Naive thymus-derived CD8-positive, alpha-beta T cell (primary cell): ENCODE measurements around the gene RAP1GAP2. TPM values are rescaled to one million over a fixed set of nuclear protein-coding genes. Genes with fewer than 3 reads are reported as not detected.
"Not testable (repeated sequence)": the region's sequence is repeated elsewhere in the genome, so short reads cannot be mapped to it uniquely, and the experiment has no call there.

Experiments used
- ATAC-seq, 2 donors: fragments of 150-1000 bp; cut with Tn5 transposase in 1 of 2; sonication (Bioruptor Pico), chemical (Tn5 transposase) in 1 of 2; 1 replicate in 1 of 2; 2 replicates in 1 of 2; pipeline ENCODE4 v1.10.0; 2021; ENCODE audit warnings: mild to moderate bottlenecking in 2 of 2, moderate library complexity in 2 of 2
- POLR2A ChIA-PET: fragments of 350-600 bp; sonication (Branson Sonifier 250); formaldehyde crosslinking; loops from one replicate; lab custom pipeline; 2021; ENCODE audit warnings: antibody characterized with exemption; lab: Charles Lee
- DNase-seq, 10 donors: peaks; one replicate each; pipeline versions ENCODE4 v3.0.0 to v3.0.0-alpha.2; 2020 to 2022
- H3K27ac Mint-ChIP-seq, 10 donors: one replicate each; pipeline ENCODE4 v1.8.0; 2020 to 2022; ENCODE audit warnings: mild to moderate bottlenecking in 10 of 10, mixed read lengths in 10 of 10, moderate library complexity in 4 of 10, inconsistent platforms in 1 of 10
- H3K27me3 Mint-ChIP-seq, 5 donors: one replicate each; pipeline ENCODE4 v1.8.0; 2021 to 2022; ENCODE audit warnings: mixed read lengths in 5 of 5
- H3K36me3 Mint-ChIP-seq, 3 donors: one replicate each; pipeline ENCODE4 v1.8.0; 2020 to 2022; ENCODE audit warnings: mixed read lengths in 3 of 3, mild to moderate bottlenecking in 2 of 3, inconsistent platforms in 1 of 3
- H3K4me1 Mint-ChIP-seq, 4 donors: one replicate each; pipeline ENCODE4 v1.8.0; 2021 to 2022; ENCODE audit warnings: mixed read lengths in 4 of 4
- H3K4me3 Mint-ChIP-seq, 10 donors: one replicate each; pipeline ENCODE4 v1.8.0; 2020 to 2022; ENCODE audit warnings: mild to moderate bottlenecking in 10 of 10, mixed read lengths in 10 of 10, moderate library complexity in 6 of 10, inconsistent platforms in 1 of 10
- H3K9me3 Mint-ChIP-seq, 9 donors: one replicate each; pipeline ENCODE4 v1.8.0; 2020 to 2022; ENCODE audit warnings: mixed read lengths in 9 of 9, mild to moderate bottlenecking in 3 of 9, inconsistent platforms in 1 of 9, moderate library complexity in 1 of 9
- polyA plus RNA-seq, 3 donors: library from polyadenylated mRNA; unstranded; fragments of 300-500 nt; fragmentation: Illumina TruSeq; gene quantifications; one replicate each; pipeline ENCODE4 v1.2.3, GENCODE V29; 2021
- total RNA-seq, 8 experiments: library from RNA in 2 of 8; stranded (reverse) in 2 of 8; gene quantifications; one replicate each; pipeline ENCODE4 v1.2.3 and lab custom pipeline; 2021 to 2026

Gene RAP1GAP2
- total and polyA plus RNA-seq, 5 experiments from 2014 or later = 0.44 to 1.6 (median 1.3) TPM

DNA sequence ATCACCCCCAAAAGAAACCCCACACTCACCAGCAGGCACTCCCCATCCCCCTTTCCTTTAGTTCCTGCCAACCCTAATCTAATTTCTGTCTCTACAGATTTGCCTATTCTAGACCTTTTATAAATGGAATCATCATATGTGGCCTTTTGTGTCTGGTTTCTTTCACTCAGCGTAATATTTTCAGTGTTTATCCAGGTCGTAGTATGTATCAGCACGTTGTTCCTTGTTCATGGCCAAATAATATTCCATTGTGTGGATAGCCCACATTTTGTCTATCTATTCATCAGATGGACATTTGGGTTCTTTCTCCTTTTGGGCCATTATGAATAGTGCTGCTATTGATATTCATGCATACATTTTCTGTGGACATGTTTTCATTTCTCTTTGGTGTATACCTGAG is 193.6 kb downstream of the RAP1GAP2 start:
- no peak for DNase-seq
- ATAC-seq = no peak
- peaks cover 0 to 31% (median 14%) of the 10 kb centered on the region in 3 donors for H3K36me3 Mint-ChIP-seq
- H3K4me3 Mint-ChIP-seq = no peak overlapping the region
- H3K9me3 Mint-ChIP-seq = no peaks in the 10 kb centered on the region
- no peak overlapping the region for H3K27ac Mint-ChIP-seq
- POLR2A ChIA-PET = interaction anchor here (0.8 kb wide), 1 partner anchor 80 kb away, joined by 3 read pairs; no protein-coding TSS in a partner anchor
- peaks cover 0 to 5% (median 2%) of the 10 kb centered on the region in 4 donors for H3K4me1 Mint-ChIP-seq
- H3K27me3 Mint-ChIP-seq = peaks cover 0 to 2% (median 0%) of the 10 kb centered on the region in 5 donors

GRCh38 chr17:2990396-2990795 is 194.2 kb downstream of the RAP1GAP2 start:
- no peaks in the 10 kb centered on the region for H3K9me3 Mint-ChIP-seq
- no peaks in the 10 kb centered on the region for H3K27me3 Mint-ChIP-seq
- no peak overlapping the region for H3K4me3 Mint-ChIP-seq
- DNase-seq = no peak
- peaks cover 0 to 5% (median under 1%) of the 10 kb centered on the region in 4 donors for H3K4me1 Mint-ChIP-seq
- peaks cover 0 to 27% (median 11%) of the 10 kb centered on the region in 3 donors for H3K36me3 Mint-ChIP-seq
- peak overlapping the region in 1 of 10 donors; percentile 67 for H3K27ac Mint-ChIP-seq
- ATAC-seq = no peak
- POLR2A ChIA-PET = no interaction called here

GRCh38 chr17:2991396-2992180 is 195.3 kb downstream of the RAP1GAP2 start:
- POLR2A ChIA-PET, H3K27ac Mint-ChIP-seq, H3K27me3 Mint-ChIP-seq, H3K9me3 Mint-ChIP-seq, H3K4me1 Mint-ChIP-seq, H3K4me3 Mint-ChIP-seq, ATAC-seq, DNase-seq: not testable (repeated sequence)
- H3K36me3 Mint-ChIP-seq = peaks cover 0 to 19% (median 13%) of the 10 kb centered on the region in 3 donors

GRCh38 chr17:2994441-2994840 is 198.2 kb downstream of the RAP1GAP2 start:
- Mint-ChIP-seq H3K36me3 (peaks cover 0 to 26% (median 3%) of the 10 kb centered on the region in 3 donors), H3K27me3 (no peaks in the 10 kb centered on the region), H3K4me3 (no peak overlapping the region), H3K27ac (no peak overlapping the region), H3K9me3 (no peaks in the 10 kb centered on the region), H3K4me1 (peaks cover 0 to 5% (median under 1%) of the 10 kb centered on the region in 4 donors)
- no peak for ATAC-seq
- POLR2A ChIA-PET = no interaction called here
- no peak for DNase-seq

- POLR2A ChIA-PET = no interaction called here
- Mint-ChIP-seq H3K4me3 (no peak overlapping the region), H3K27ac (peak overlapping the region in 1 of 10 donors; percentile 90), H3K9me3 (no peaks in the 10 kb centered on the region), H3K36me3 (peaks cover 0 to 23% (median 3%) of the 10 kb centered on the region in 3 donors), H3K4me1 (peaks cover 0 to 1% (median under 1%) of the 10 kb centered on the region in 4 donors), H3K27me3 (no peaks in the 10 kb centered on the region)
- ATAC-seq = no peak
- no peak for DNase-seq
Observed at GRCh38 chr17:2995377-2995776, 199.1 kb downstream of the RAP1GAP2 start.

GRCh38 chr17:2995886-2996809 is 199.9 kb downstream of the RAP1GAP2 start:
- H3K9me3 Mint-ChIP-seq = no peaks in the 10 kb centered on the region
- DNase-seq (no peak), ATAC-seq (no peak)
- no peaks in the 10 kb centered on the region for H3K27me3 Mint-ChIP-seq
- peak overlapping the region in 1 of 10 donors; percentile 18 for H3K27ac Mint-ChIP-seq
- peaks cover 0 to 22% (median 3%) of the 10 kb centered on the region in 3 donors for H3K36me3 Mint-ChIP-seq
- no peaks in the 10 kb centered on the region for H3K4me1 Mint-ChIP-seq
- no peak overlapping the region for H3K4me3 Mint-ChIP-seq
- POLR2A ChIA-PET = no interaction called here

GRCh38 chr17:2996810-2997670 is 200.8 kb downstream of the RAP1GAP2 start:
- H3K27me3 Mint-ChIP-seq = no peaks in the 10 kb centered on the region
- no peak for DNase-seq
- no peak overlapping the region for H3K4me3 Mint-ChIP-seq
- H3K4me1 Mint-ChIP-seq = peaks cover 0 to 5% (median 1%) of the 10 kb centered on the region in 4 donors
- no peak for ATAC-seq
- H3K27ac Mint-ChIP-seq = no peak overlapping the region
- H3K36me3 Mint-ChIP-seq = peaks cover 0 to 16% (median 3%) of the 10 kb centered on the region in 3 donors
- POLR2A ChIA-PET = interaction anchor here (0.7 kb wide), 1 partner anchor 66 kb away, joined by 3 read pairs; no protein-coding TSS in a partner anchor
- H3K9me3 Mint-ChIP-seq = no peaks in the 10 kb centered on the region

DNA sequence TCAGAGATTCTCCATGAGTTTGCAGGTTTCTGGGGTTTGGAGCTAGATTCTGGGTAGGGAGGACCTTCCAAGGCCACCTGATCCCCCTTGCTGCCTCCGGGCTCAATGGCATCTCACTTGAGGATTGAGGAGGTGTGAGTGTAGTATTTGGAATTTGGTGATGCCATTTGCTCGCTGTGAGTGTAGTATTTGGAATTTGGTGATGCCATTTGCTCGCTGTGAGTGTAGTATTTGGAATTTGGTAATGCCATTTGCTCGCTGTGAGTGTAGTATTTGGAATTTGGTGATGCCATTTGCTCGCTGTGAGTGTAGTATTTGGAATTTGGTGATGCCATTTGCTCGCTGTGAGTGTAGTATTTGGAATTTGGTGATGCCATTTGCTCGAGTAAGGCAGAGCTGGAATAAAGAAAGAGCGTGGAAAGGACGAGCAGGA is 202.2 kb downstream of the RAP1GAP2 start:
- Mint-ChIP-seq H3K36me3 (peaks cover 0 to 10% (median 3%) of the 10 kb centered on the region in 3 donors), H3K4me1 (peaks cover 7 to 20% (median 15%) of the 10 kb centered on the region in 4 donors)
- DNase-seq, H3K4me3 Mint-ChIP-seq, POLR2A ChIA-PET, H3K27ac Mint-ChIP-seq, H3K9me3 Mint-ChIP-seq, ATAC-seq, H3K27me3 Mint-ChIP-seq: not testable (repeated sequence)

DNA sequence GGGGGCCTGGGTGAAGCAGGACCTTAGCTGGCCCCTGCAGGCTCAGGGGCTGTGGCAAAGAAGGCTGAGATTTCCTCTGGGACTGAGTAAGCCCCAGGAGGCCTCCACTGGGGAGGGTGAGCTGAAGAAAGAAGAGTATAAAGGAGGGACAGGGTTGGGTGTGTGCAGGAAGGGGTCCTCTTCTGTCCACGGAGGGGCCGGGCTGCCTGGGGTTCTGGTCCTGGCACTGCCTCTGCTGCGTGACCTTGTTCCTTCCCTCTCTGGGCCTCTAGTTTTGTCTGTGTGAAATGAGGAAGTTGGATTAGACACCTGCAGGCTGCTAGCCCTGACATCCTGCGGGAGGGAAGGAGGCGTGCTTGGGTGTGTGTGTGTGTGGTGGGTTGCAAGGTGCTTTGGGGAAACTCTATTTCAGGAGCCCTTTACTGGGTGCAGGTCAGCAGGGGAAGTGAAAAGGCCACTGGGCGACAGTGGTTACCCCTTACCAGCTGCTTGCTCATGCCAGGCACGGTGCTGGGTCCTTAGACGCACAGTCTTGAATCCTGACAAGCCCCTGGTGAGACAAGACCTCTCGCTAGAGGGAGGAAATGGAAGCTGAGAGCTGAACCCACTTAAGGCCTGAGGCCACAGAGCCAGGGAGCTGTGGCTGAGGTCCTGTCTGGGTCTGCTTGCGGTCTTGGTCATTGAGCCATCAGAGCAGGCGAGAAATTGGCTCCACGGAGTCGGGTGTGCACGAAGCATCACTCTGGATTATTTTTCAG is 206.5 kb downstream of the RAP1GAP2 start:
- ATAC-seq = peak in 1 of 2 donors; percentile 13
- Mint-ChIP-seq H3K4me1 (peaks cover 9 to 38% (median 29%) of the 10 kb centered on the region in 4 donors), H3K36me3 (peaks cover 0 to 12% (median 3%) of the 10 kb centered on the region in 3 donors), H3K4me3 (peak overlapping the region in 9 of 10 donors; percentile 5 to 80 (median 52)), H3K27ac (peak overlapping the region; percentile 10 to 93 (median 74)), H3K9me3 (no peaks in the 10 kb centered on the region), H3K27me3 (no peaks in the 10 kb centered on the region)
- POLR2A ChIA-PET = interaction anchor here (1.0 kb wide), 1 partner anchor 72 kb away, joined by 3 read pairs; no protein-coding TSS in a partner anchor
- DNase-seq = peak in 3 of 10 donors; percentile 13 to 35 (median 15)

- DNase-seq = peak in 1 of 10 donors; percentile 28
- POLR2A ChIA-PET = interaction anchor here (0.6 to 1.4 kb wide), 4 partner anchors 60 to 1139 kb away, joined by 3 to 6 read pairs (median 3); partner anchors contain the start of genes CYB5D2 and ZZEF1
- Mint-ChIP-seq H3K4me1 (peaks cover 11 to 38% (median 29%) of the 10 kb centered on the region in 4 donors), H3K27ac (peak overlapping the region in 8 of 10 donors; percentile 73 to 93 (median 92)), H3K27me3 (no peaks in the 10 kb centered on the region), H3K9me3 (no peaks in the 10 kb centered on the region), H3K4me3 (peak overlapping the region; percentile 77 to 90 (median 83)), H3K36me3 (peaks cover 0 to 13% (median 6%) of the 10 kb centered on the region in 3 donors)
- no peak for ATAC-seq
Observed at GRCh38 chr17:3003296-3004149, 207.3 kb downstream of the RAP1GAP2 start.
